Upper lobe of left lung (tissue), 6 donors: Measurements from ENCODE around the gene CAST. TPM values are rescaled to one million over a fixed set of nuclear protein-coding genes. Genes with fewer than 3 reads are reported as not detected.

Experiments
- ATAC-seq, 2 donors: fragments of 200-7000 bp; cut with Tn5 transposase; one replicate each; pipeline ENCODE4 v1.9.1; 2022; ENCODE audit warnings: mild to moderate bottlenecking in 2 of 2, moderate library complexity in 2 of 2; ENCODE audit not compliant: low FRiP score in 2 of 2
- DNase-seq, 2 donors: peaks; one replicate each; pipeline ENCODE4 v3.0.0-alpha.2; 2019 to 2020
- H3K27ac ChIP-seq, 4 donors: fragments of 200-600 bp; sonication (generic); one replicate each; pipeline ENCODE4 v1.5.1; 2016 to 2019
- H3K27me3 ChIP-seq, 4 donors: fragments of 200-600 bp; sonication (generic); one replicate each; pipeline ENCODE4 v1.5.1; 2017 to 2019
- H3K36me3 ChIP-seq, 4 donors: fragments of 200-600 bp; sonication (generic); one replicate each; pipeline ENCODE4 v1.5.1; 2016 to 2019
- H3K4me1 ChIP-seq, 4 donors: fragments of 200-600 bp; sonication (generic); one replicate each; pipeline ENCODE4 v1.5.1; 2018 to 2019
- H3K4me3 ChIP-seq, 4 donors: fragments of 200-600 bp; sonication (generic); one replicate each; pipeline ENCODE4 v1.5.1; 2017 to 2019; ENCODE audit warnings: mild to moderate bottlenecking in 2 of 4, moderate library complexity in 1 of 4
- H3K9me3 ChIP-seq, 4 donors: fragments of 200-600 bp; sonication (generic); one replicate each; pipeline ENCODE4 v1.5.1; 2018 to 2019
- EP300 ChIP-seq, 4 donors: sonication (generic); formaldehyde crosslinking; IDR thresholded peaks; one replicate each; pipeline ENCODE4 v1.5.1; 2017; ENCODE audit warnings: antibody characterized with exemption in 4 of 4, control low read depth in 2 of 4
- POLR2A ChIP-seq, 4 donors: fragments of 450-650 bp; IDR thresholded peaks; one replicate each; pipeline ENCODE4 v1.5.1; 2016 to 2017; ENCODE audit warnings: antibody characterized with exemption in 4 of 4, mild to moderate bottlenecking in 2 of 4
- POLR2AphosphoS5 ChIP-seq, 2 donors: sonication (generic); formaldehyde crosslinking; IDR thresholded peaks; one replicate each; pipeline ENCODE4 v1.5.1; 2017; ENCODE audit warnings: antibody characterized with exemption in 2 of 2
- WGBS, 2 donors: methylation state at CpG; one replicate each; pipeline ENCODE4 v1.1.5; 2017 to 2018; 5-methylcytosine and 5-hydroxymethylcytosine counted together
- total RNA-seq, 6 donors: library from RNA; depleted of rRNA in 4 of 6; stranded (reverse); fragments of >200 nt in 4 of 6; gene quantifications; one replicate each; pipeline versions ENCODE4 v1.1.0 to v1.2.1, GENCODE V29; 2016 to 2021
- TF ChIP-seq, protein P1 (sequence below), 6 experiments: fragments of 450-650 bp in 4 of 6; fragments of 200-600 bp in 2 of 6; sonication (generic) in 2 of 6; IDR thresholded peaks; one replicate each; pipeline ENCODE4 v1.5.1; 2016 to 2019; ENCODE audit warnings: antibody characterized with exemption in 6 of 6
- donor health status: DM: no; HTN: no; CAD: no; lungs with moderate emphysema.
- donor health status: DM: no; HTN: yes; CAD: no; lungs with severe emphysema.

CAST gene
- total RNA-seq, 6 donors from 2014 or later, result 233 to 388 (median 270) TPM

- Histone ChIP-seq H3K4me1 (peaks cover 7 to 24% (median 20%) of the 10 kb centered on the region in 4 donors), H3K4me3 (no peak overlapping the region), H3K27me3 (no peaks in the 10 kb centered on the region), H3K27ac (no peak overlapping the region), H3K36me3 (no peaks in the 10 kb centered on the region), H3K9me3 (no peaks in the 10 kb centered on the region)
- ATAC-seq, result peak in 1 of 2 donors; percentile 32
- no peak for DNase-seq
- TF ChIP-seq, protein P1, sequence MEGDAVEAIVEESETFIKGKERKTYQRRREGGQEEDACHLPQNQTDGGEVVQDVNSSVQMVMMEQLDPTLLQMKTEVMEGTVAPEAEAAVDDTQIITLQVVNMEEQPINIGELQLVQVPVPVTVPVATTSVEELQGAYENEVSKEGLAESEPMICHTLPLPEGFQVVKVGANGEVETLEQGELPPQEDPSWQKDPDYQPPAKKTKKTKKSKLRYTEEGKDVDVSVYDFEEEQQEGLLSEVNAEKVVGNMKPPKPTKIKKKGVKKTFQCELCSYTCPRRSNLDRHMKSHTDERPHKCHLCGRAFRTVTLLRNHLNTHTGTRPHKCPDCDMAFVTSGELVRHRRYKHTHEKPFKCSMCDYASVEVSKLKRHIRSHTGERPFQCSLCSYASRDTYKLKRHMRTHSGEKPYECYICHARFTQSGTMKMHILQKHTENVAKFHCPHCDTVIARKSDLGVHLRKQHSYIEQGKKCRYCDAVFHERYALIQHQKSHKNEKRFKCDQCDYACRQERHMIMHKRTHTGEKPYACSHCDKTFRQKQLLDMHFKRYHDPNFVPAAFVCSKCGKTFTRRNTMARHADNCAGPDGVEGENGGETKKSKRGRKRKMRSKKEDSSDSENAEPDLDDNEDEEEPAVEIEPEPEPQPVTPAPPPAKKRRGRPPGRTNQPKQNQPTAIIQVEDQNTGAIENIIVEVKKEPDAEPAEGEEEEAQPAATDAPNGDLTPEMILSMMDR (IDR thresholded peaks at IDR 0.05), result no peak
- no peak for TF ChIP-seq EP300 (IDR thresholded peaks at IDR 0.05)
- no peak for TF ChIP-seq POLR2AphosphoS5 (IDR thresholded peaks at IDR 0.05)
- TF ChIP-seq POLR2A (IDR thresholded peaks at IDR 0.05), result no peak
- 79% methylated on average over 2 of the region's 2 CpGs for WGBS, 2 donors
Measured at GRCh38 chr5:96668725-96669124, 6.5 kb downstream of the CAST start.

GRCh38 chr5:96669909-96670308, 7.7 kb downstream of the CAST start:
- WGBS, 2 donors, result 80 to 91% methylated on average over 3 of the region's 3 CpGs
- no peaks in the 10 kb centered on the region for H3K9me3 ChIP-seq
- no peaks in the 10 kb centered on the region for H3K36me3 ChIP-seq
- peak overlapping the region in 1 of 4 donors; percentile 1 for H3K27ac ChIP-seq
- no peak overlapping the region for H3K4me3 ChIP-seq
- H3K27me3 ChIP-seq, result no peaks in the 10 kb centered on the region
- peaks cover 0 to 16% (median 13%) of the 10 kb centered on the region in 4 donors for H3K4me1 ChIP-seq
- no peak for ATAC-seq
- DNase-seq, result no peak
- TF ChIP-seq, protein P1 (IDR thresholded peaks at IDR 0.05), result no peak
- TF ChIP-seq POLR2AphosphoS5 (IDR thresholded peaks at IDR 0.05) (no peak), EP300 (IDR thresholded peaks at IDR 0.05) (no peak), POLR2A (IDR thresholded peaks at IDR 0.05) (no peak)

- 95 to 96% methylated on average over 5 of the region's 5 CpGs for WGBS, 2 donors
- H3K4me1 ChIP-seq, result peaks cover 0 to 22% (median 7%) of the 10 kb centered on the region in 4 donors
- no peak overlapping the region for H3K4me3 ChIP-seq
- no peaks in the 10 kb centered on the region for H3K9me3 ChIP-seq
- no peak for TF ChIP-seq EP300 (IDR thresholded peaks at IDR 0.05)
- TF ChIP-seq, protein P1 (IDR thresholded peaks at IDR 0.05), result no peak
- TF ChIP-seq POLR2A (IDR thresholded peaks at IDR 0.05), result no peak
- no peak for TF ChIP-seq POLR2AphosphoS5 (IDR thresholded peaks at IDR 0.05)
- H3K27ac ChIP-seq, result no peak overlapping the region
- peaks cover 0 to 10% (median 0%) of the 10 kb centered on the region in 4 donors for H3K36me3 ChIP-seq
- ATAC-seq (peak in 1 of 2 donors; percentile 17), DNase-seq (no peak)
- H3K27me3 ChIP-seq, result no peaks in the 10 kb centered on the region
Measured at GRCh38 chr5:96671441-96671840, 9.3 kb downstream of the CAST start.

- Histone ChIP-seq H3K27ac (no peak overlapping the region), H3K27me3 (no peaks in the 10 kb centered on the region), H3K4me3 (no peak overlapping the region), H3K4me1 (peaks cover 0 to 17% (median 10%) of the 10 kb centered on the region in 4 donors), H3K9me3 (no peaks in the 10 kb centered on the region), H3K36me3 (peaks cover 0 to 22% (median under 1%) of the 10 kb centered on the region in 4 donors)
- no peak for TF ChIP-seq EP300 (IDR thresholded peaks at IDR 0.05)
- TF ChIP-seq, protein P1 (IDR thresholded peaks at IDR 0.05), result no peak
- no peak for TF ChIP-seq POLR2AphosphoS5 (IDR thresholded peaks at IDR 0.05)
- no peak for TF ChIP-seq POLR2A (IDR thresholded peaks at IDR 0.05)
- ATAC-seq, result no peak
- no peak for DNase-seq
Measured at GRCh38 chr5:96673127-96673526, 11.0 kb downstream of the CAST start.

DNA sequence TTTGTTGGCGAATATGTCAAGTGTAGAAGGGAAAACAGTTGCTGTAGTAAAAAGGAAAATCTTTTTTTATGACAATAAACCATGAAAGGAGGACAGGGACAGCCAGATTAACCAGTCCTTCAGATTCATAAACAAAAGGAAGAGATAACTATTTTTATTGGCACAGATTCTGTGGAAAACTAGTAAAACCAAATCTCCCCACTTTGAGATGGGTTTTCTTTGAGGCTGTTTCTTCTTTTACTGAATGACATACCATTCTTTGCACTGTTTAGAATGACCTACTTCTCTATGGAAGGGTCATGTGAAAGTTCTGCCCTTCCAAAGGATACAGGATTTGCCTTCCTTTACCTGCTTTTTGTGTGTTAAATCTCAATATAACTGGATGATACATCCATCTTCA, 13.7 kb downstream of the CAST start:
- Histone ChIP-seq H3K27ac (peak overlapping the region in 1 of 4 donors; percentile 27), H3K9me3 (no peaks in the 10 kb centered on the region), H3K36me3 (peaks cover 0 to 29% (median 3%) of the 10 kb centered on the region in 4 donors), H3K4me3 (no peak overlapping the region), H3K4me1 (peaks cover 0 to 15% (median 5%) of the 10 kb centered on the region in 4 donors), H3K27me3 (no peaks in the 10 kb centered on the region)
- 91 to 98% methylated on average over 1 of the region's 1 CpG for WGBS, 2 donors
- TF ChIP-seq POLR2A (IDR thresholded peaks at IDR 0.05) (no peak), POLR2AphosphoS5 (IDR thresholded peaks at IDR 0.05) (no peak)
- ATAC-seq (no peak), DNase-seq (no peak)
